ENCODE results near the gene CDKN1A. TPM values are rescaled to one million over a fixed set of nuclear protein-coding genes. Genes with fewer than 3 reads are reported as not detected.

CDKN1A gene
- total RNA-seq, 2 donors from 2014 or later, result 311 to 457 TPM

- no peak for ATAC-seq (ENCODE audit: insufficient number of reproducible peaks, low FRiP score, low read depth)
- Histone ChIP-seq H3K36me3 (no peaks in the 10 kb centered on the region), H3K4me3 (no peak overlapping the region), H3K4me1 (ENCODE audit: control insufficient read depth in 1 of 2, low read depth in 2 of 2) (no peaks in the 10 kb centered on the region), H3K9me3 (no peaks in the 10 kb centered on the region), H3K27me3 (replicated peaks; ENCODE audit: insufficient read depth) (no peaks in the 10 kb centered on the region), H3K27ac (no peak overlapping the region)
- no peak for TF ChIP-seq CTCF (IDR thresholded peaks at IDR 0.05)
- DNase-seq (ENCODE audit: low spot score), result no peak
Measured at GRCh38 chr6:36716476-36717093, 38.1 kb downstream of the CDKN1A start.

GRCh38 chr6:36717231-36717825, 38.8 kb downstream of the CDKN1A start:
- TF ChIP-seq CTCF (IDR thresholded peaks at IDR 0.05), result no peak
- Histone ChIP-seq H3K27ac (no peak overlapping the region), H3K9me3 (no peaks in the 10 kb centered on the region), H3K4me3 (no peak overlapping the region), H3K4me1 (ENCODE audit: control insufficient read depth in 1 of 2, low read depth in 2 of 2) (no peaks in the 10 kb centered on the region), H3K36me3 (no peaks in the 10 kb centered on the region), H3K27me3 (replicated peaks; ENCODE audit: insufficient read depth) (no peaks in the 10 kb centered on the region)
- ATAC-seq (ENCODE audit: insufficient number of reproducible peaks, low FRiP score, low read depth), result no peak
- DNase-seq (ENCODE audit: low spot score), result no peak

- H3K9me3 ChIP-seq, result no peaks in the 10 kb centered on the region
- ATAC-seq (ENCODE audit: insufficient number of reproducible peaks, low FRiP score, low read depth) (no peak), DNase-seq (ENCODE audit: low spot score) (no peak)
- no peaks in the 10 kb centered on the region for H3K36me3 ChIP-seq
- H3K4me3 ChIP-seq, result no peak overlapping the region
- no peak overlapping the region for H3K27ac ChIP-seq
- no peaks in the 10 kb centered on the region for H3K27me3 ChIP-seq (replicated peaks; ENCODE audit: insufficient read depth)
- no peak for TF ChIP-seq CTCF (IDR thresholded peaks at IDR 0.05)
- no peaks in the 10 kb centered on the region for H3K4me1 ChIP-seq (ENCODE audit: control insufficient read depth in 1 of 2, low read depth in 2 of 2)
Measured at GRCh38 chr6:36717871-36718540, 39.5 kb downstream of the CDKN1A start.

- H3K9me3 ChIP-seq, result no peaks in the 10 kb centered on the region
- no peaks in the 10 kb centered on the region for H3K4me1 ChIP-seq (ENCODE audit: control insufficient read depth in 1 of 2, low read depth in 2 of 2)
- no peaks in the 10 kb centered on the region for H3K27me3 ChIP-seq (replicated peaks; ENCODE audit: insufficient read depth)
- DNase-seq (ENCODE audit: low spot score) (no peak), ATAC-seq (ENCODE audit: insufficient number of reproducible peaks, low FRiP score, low read depth) (no peak)
- H3K4me3 ChIP-seq, result no peak overlapping the region
- no peaks in the 10 kb centered on the region for H3K36me3 ChIP-seq
- no peak for TF ChIP-seq CTCF (IDR thresholded peaks at IDR 0.05)
- H3K27ac ChIP-seq, result no peak overlapping the region
Measured at GRCh38 chr6:36718560-36718959, 40.0 kb downstream of the CDKN1A start.

GRCh38 chr6:36719126-36719525, 40.6 kb downstream of the CDKN1A start:
- DNase-seq (ENCODE audit: low spot score) (no peak), ATAC-seq (ENCODE audit: insufficient number of reproducible peaks, low FRiP score, low read depth) (no peak)
- no peaks in the 10 kb centered on the region for H3K4me1 ChIP-seq (ENCODE audit: control insufficient read depth in 1 of 2, low read depth in 2 of 2)
- H3K9me3 ChIP-seq, result no peaks in the 10 kb centered on the region
- H3K27me3 ChIP-seq (replicated peaks; ENCODE audit: insufficient read depth), result no peaks in the 10 kb centered on the region
- H3K4me3 ChIP-seq, result no peak overlapping the region
- no peaks in the 10 kb centered on the region for H3K36me3 ChIP-seq
- no peak overlapping the region for H3K27ac ChIP-seq
- no peak for TF ChIP-seq CTCF (IDR thresholded peaks at IDR 0.05)

All from thoracic aorta (tissue), 2 donors.